Erythroblast (primary cell): ENCODE results near the gene RBM38.

Experiments used
- GATA1 ChIP-seq: IDR thresholded peaks from 2 replicates; pipeline ENCODE4 v1.6.1; 2011; ENCODE audit warnings: low read depth, mild to moderate bottlenecking, control low read depth, low read length, moderate library complexity
- POLR2A ChIP-seq: IDR thresholded peaks from 2 replicates; pipeline ENCODE4 v1.6.1; 2011; ENCODE audit warnings: mild to moderate bottlenecking, low read length

DNA sequence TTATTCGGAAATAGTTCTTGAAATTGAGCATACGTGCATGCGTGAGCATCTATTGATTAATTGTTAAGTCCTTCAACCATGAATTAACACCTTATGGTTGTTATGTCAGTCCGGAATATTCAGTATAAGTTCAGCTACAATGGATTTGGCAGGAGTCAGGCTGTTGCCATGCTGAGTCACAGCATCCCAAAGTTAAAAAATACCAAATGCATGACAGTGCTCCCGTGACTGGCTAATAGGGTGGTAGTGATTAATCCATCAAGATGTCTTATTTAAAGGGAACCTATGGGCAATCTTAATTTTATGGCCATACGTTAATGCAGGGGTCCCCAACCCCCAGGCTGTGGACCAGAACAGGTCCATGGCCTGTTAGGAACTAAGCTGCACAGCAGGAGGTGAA is 29.7 kb upstream of the RBM38 start:
- no peak for TF ChIP-seq GATA1
- no peak for TF ChIP-seq POLR2A
